ENCODE results near the gene CYBC1.
"Not testable (repeated sequence)": the region's sequence is repeated elsewhere in the genome, so short reads cannot be mapped to it uniquely, and the experiment has no call there.

Gene CYBC1

DNA sequence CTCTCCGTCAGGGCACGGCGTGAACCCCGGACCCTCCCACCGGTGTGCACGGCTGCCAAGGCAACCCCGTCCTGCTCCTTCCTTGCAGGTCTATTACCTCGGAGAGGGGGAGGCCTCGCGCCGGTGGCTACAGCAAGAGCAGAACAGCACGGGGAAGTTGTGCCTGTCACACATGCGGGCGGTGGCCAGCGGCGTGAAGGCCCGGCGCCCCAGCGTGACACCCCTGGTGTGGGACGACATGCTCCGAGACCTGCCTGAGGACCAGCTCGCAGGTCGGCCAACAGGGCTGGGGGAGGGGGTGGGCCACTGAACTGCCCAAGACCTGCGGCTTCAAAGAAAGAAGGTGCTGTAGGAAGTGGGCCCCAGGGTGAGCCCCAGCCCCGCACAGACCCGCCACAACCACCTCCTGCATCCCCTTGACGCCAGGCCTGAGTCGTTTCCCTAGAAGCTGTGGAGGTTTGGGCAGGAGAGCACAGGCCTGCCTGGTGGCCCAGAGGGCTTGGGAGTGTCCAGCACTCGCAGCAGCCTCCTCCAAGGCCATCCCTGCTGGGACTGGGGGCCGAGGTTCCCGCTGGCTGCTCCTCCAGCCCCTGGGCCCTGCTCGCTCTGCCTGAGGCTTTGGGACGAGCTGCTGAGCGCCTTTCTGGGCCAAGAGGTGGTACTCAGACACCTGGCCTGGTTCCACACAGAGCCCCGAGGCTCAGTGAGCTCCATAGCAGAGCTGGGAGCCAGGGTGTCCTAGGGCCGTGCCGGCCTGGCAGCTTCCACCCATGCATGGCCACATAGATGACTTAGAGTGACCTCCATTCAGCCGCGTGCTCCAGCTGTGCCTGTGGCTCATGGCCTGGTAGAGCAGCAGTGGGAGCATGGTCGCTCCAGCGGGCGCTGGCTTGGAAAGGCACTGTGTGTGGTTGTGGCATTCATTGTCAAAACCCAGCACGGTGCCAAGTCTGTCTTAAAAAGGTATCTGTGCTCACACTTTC, 14.7 kb downstream of the CYBC1 start:
- DNase-seq (ENCODE audit: low read depth in 2 of 2): no peak

DNA sequence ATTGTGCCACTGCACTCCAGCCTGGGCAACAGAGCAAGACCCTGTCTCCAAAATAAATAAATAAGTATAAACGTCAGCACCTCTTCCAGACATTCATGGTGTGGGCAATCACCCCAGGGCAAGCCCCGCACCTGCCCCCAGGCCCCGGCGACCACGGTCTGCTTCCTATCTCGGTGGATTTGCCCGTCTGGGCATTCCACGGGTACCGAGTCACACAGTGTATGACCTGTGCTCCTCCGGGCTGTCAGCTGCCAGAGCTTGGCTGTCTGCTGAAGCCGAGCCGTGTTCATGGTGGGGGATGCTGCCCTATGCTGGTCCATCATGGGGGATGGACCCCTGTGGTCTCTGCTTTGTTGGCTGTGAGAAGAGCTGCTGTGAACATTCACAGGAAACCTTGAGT, 15.4 kb downstream of the CYBC1 start:
- DNase-seq (ENCODE audit: low read depth in 2 of 2): no peak

GRCh38 chr17:82434216-82434565, 16.4 kb downstream of the CYBC1 start:
- no peak for DNase-seq (ENCODE audit: low read depth in 2 of 2)

- DNase-seq (ENCODE audit: low read depth in 2 of 2): no peak
Measured at GRCh38 chr17:82433560-82434215, 16.9 kb downstream of the CYBC1 start.

- no peak for DNase-seq (ENCODE audit: low read depth in 2 of 2)
Measured at GRCh38 chr17:82432017-82432416, 18.5 kb downstream of the CYBC1 start.

DNA sequence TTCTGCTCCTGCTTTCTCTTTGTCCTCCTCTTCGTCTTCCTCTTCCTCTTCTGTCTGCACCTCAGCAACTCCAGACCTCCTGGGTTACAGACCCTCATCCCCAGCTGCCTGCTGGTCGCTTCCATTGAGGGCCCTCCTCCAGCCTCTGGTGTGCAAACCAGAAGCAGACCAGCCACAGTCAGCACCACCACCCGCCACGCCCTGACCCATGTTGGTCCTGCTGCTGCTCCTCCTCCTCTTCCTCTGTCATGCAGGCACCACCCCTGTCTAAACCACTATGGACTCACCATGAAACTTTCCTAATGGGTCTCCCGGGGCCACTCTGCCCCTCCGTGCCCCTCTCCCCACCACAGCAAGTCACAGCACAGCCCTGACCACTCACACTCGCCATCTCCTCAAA, 20.7 kb downstream of the CYBC1 start:
- no peak for DNase-seq (ENCODE audit: low read depth in 2 of 2)

GRCh38 chr17:82428546-82428945, 22.0 kb downstream of the CYBC1 start:
- DNase-seq (ENCODE audit: low read depth in 2 of 2): no peak

DNA sequence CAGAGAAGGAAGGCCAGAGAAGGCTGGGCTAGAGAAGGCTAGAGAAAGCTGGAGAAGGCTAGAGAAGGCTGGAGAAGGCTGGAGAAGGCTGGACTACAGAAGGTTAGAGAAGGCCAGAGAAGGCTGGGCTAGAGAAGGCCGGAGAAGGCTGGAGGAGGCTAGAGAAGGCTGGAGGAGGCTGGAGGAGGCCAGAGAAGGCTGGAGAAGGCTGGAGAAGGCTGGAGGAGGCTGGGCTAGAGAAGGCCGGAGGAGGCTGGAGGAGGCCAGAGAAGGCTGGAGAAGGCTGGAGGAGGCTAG, 25.7 kb downstream of the CYBC1 start:
- DNase-seq (ENCODE audit: low read depth in 2 of 2): no peak

DNA sequence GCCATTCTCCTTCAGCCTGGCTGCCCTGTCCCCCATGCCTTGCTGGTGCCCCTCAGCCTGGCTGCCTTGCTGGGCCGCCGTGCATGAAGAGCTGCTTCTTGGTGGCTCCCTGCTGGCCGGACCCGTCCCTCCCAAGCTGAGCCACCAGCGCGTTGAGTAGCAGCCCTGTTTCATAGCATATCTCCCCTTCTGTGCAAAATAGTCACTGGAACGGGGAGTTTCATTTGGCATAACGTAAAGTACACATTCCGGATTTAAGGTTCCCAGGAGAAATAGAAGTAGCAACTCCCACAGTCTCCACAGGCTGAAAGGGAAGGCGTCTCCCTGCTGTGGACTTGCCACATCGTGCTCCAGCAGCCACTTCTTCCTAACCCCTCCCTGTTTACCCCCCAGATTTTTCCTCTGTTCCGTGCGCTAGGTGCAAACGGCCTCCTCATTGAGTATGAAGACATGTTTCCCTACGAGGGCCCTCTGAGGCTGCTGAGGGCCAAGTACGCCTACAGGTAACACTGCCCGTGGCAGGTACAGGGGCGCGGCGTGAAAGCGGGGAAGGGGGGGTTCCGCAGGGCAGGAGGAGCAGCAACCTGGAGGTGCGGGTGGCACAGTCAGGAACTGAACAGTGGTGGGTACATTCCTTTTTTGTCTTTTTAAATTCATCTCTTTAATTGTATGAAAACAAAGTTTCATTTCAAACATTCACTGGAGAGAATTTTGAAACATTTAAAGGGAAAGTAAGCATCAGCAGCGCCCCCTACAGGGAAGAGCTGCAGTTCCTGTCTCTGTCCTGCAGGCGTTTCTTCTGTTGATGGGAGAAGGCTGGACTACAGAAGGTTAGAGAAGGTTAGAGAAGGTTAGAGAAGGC, 26.3 kb downstream of the CYBC1 start:
- DNase-seq (ENCODE audit: low read depth in 2 of 2): no peak

GRCh38 chr17:82419540-82419939, 31.0 kb downstream of the CYBC1 start:
- DNase-seq (ENCODE audit: low read depth in 2 of 2): no peak

DNA sequence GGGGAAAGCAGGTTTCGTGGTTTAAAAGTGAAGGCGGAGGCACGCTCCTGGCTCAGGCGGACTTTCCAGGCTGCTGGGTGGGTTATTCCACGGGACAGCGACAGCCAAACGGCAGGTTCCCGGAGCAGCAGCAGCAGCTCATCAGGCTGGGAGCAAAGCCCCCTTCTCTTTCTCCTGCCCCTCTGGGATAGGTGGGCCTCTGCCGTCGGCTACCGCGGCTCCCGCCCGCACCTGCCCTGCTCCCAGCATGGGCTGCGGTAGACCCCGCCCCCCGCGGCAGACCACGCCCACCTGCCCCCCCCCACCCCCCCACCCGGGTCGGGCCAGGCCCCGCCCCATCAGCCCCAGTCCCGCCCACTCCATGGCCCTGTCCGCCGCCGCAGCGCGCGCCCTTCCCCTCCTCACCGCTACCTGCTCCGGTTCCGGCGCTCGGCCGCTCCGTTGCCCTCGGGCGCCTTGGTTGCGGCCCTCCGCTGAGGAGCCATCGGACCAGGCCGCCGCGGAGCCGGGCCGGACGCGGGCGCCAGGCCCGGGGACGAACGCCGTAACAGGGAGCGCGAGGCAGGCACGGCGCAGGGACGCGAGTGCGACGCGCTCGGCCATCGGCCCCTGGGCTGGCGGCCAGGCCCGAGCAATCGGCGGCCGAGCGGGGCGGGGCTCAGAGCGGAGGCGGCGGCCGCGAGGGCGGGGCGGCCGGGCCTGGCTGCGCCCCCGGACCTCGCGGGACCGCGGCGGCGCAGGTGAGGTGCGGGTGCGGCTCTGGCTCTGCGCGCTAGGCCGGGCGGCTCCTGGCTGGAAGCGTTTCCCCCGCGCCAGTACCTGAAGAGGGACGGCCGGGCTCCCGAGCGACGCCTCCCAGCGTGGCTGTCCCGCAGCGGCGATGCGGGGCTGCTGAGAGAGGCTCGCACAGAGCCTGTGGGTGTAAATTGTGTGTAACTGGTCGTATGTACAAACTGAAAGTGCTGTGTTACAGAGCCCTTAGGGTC, 32.3 kb downstream of the CYBC1 start, which contains the start of the genes HEXD and OGFOD3:
HEXD (plus strand) TSS at position 347 of the 986 bp plus-strand sequence. CDS start 1,453 bp downstream, outside the sequence.
OGFOD3 (minus strand) TSS at position 586 of the 986 bp plus-strand sequence; CDS start at position 485, 101 bp downstream.
- DNase-seq (ENCODE audit: low read depth in 2 of 2): peak; percentile 37 to 55

- no peak for DNase-seq (ENCODE audit: low read depth in 2 of 2)
Measured at GRCh38 chr17:82416771-82417170, 33.8 kb downstream of the CYBC1 start.

DNA sequence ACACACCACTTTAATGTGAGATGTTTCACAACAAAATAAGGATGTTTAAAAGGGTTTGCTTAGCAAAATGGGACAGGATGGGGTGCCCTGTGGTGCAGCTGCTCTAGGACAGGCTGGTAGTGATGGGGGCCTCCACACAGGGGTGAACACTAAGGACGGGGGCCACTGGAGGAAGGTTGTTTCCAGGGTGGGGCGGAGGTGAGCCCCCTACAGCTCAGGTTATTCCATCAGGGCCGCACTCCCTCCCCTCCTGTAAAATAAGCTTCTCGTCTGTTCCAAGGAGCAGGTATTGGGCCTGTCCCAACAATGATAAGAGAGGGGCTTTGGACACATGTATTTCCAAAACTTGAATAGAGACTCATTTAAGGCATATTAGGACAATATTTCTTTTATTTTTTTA, 34.3 kb downstream of the CYBC1 start:
- DNase-seq (ENCODE audit: low read depth in 2 of 2): no peak

DNA sequence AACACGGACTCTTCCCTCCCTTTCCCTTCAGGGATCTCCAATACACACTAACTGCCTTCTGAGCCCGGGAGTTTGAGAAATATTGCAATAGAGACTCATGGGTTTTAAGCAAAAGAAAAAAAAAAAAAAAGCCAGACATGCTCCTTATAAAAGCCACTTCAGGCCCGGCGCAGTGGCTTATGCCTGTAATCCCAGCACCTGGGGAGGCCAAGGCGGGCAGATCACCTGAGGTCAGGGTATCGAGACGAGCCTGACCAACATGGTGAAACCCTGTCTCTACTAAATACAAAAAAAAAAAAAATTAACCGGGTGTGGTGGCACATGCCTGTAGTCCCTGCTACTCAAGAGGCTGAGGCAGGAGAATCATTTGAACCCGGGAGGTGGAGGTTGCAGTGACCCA, 34.8 kb downstream of the CYBC1 start:
- DNase-seq (ENCODE audit: low read depth in 2 of 2): no peak

- no peak for DNase-seq (ENCODE audit: low read depth in 2 of 2)
Measured at GRCh38 chr17:82415336-82415735, 35.2 kb downstream of the CYBC1 start.

DNA sequence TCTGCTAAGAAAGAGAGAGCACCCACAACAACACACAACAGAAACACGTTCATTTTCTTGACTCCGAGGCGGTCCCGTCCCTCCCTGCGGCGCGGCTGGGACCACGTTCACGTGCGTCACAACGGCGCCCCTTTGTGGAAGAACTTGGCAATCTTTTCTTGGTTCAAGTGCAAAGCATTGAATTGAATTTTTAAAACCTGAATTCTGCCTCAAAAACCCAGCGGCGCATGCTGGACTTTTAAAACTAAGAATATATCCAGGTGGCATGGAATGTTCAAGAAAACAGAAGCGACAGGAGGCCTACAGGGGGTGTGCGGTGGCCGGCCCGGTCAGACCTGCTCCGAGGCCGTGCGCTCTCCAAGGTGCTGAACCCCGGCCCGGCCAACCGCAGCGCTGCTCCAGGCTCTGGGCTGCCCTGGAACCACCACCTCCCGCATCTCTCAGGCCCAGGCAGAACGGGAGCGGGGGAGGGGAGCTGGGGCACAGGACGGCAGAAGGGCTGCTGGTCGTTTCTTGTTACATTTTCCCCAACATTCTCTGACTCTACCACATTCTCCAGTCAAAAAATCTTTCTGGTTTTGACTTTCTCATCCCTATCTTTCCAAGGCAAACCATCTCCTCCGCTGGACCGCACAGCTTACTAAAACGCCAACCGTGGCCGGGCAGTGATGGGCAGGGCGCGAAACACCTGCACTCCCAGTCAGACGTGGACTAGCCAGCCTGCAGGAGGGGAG, 35.8 kb downstream of the CYBC1 start:
- no peak for DNase-seq (ENCODE audit: low read depth in 2 of 2)

DNA sequence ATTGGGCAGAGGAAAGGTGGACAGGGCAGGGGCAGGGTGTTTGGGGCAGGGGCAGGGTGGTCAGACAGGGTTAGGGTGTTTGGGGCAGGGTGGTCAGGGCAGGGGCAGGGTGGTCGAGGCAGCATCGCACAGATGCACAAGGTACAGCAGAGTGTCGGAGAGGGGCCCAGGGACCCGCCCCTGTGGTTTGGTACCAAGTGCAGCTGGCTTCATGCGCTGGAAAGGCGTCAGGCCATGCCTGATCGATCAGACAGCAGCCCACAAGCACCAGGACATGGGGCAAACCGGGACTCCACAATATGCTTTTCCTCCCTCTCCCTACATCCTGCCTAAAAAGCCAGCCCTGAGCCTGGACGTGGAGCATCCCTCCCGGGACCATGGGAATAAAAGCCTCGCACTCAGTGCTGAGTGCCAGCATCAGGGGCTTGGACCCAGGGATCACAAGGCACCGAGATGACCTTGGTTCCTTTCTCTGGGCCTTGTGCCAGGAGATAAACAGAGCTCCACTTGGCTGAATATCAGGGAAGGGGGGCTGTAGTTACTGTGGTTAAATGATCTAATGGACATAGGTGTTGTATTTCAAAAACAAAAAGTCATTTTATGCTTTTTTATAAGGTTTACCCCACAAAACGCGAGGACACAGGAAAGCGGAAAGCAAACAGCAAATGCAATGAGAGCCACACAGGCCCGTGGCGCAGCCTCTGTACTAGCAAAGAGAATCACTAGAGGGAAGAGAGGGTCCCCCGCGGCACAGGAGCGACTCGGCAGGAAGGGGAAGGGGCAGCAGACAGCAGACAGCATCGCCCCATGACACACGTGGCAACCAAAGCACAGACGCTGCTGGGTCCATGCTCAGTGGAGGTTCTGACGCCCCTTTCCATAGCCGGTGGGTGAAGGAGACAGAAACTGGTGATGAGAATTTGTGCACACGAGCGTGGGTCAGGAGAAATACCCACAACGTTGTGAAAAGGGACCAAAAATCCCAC, 37.7 kb downstream of the CYBC1 start:
- no peak for DNase-seq (ENCODE audit: low read depth in 2 of 2)

- DNase-seq (ENCODE audit: low read depth in 2 of 2): not testable (repeated sequence)
Measured at GRCh38 chr17:82412081-82412480, 38.5 kb downstream of the CYBC1 start.

Data from fibroblast of skin of left biceps (primary cell).